ENCODE results near the gene CABLES2.

GRCh38 chr20:62446888-62447869 lies 40.1 kb upstream of the CABLES2 start:
- no peak for TF ChIP-seq CTCF (IDR thresholded peaks at IDR 0.05)
- TF ChIP-seq POLR2A (IDR thresholded peaks at IDR 0.05), result no peak

Data from testis (tissue), 2 donors.